HG02759 (cell line): ENCODE results near the gene ZBED5.
"Not testable (repeated sequence)": the region's sequence is repeated elsewhere in the genome, so short reads cannot be mapped to it uniquely, and the experiment has no call there.

Source experiments
- ATAC-seq: cut with Tn5 transposase; IDR thresholded peaks from one replicate; pipeline ENCODE4 v1.9.1; 2021; ENCODE audit warnings: mild to moderate bottlenecking, moderate library complexity; ENCODE audit not compliant: unreplicated experiment

ZBED5 gene

DNA sequence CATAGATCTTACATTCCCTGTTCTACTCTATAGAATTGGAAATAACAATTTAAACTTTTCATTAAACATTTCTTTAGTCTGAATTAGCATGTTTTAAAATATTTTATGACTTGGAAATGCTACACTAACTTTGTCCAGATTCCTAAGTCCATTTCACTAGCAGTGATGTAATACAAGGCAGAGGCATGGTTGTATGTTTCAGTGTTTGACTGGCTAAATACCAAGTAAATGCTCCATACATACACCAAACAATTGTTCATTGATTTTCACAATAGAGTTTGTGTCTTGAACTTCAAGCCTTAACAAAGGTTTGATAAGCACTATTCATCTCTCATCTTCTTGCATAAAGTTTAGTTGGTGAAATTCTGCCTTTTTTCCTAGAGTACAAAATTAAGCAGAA lies 13.5 kb downstream of the ZBED5 start:
- ATAC-seq, result no peak

DNA sequence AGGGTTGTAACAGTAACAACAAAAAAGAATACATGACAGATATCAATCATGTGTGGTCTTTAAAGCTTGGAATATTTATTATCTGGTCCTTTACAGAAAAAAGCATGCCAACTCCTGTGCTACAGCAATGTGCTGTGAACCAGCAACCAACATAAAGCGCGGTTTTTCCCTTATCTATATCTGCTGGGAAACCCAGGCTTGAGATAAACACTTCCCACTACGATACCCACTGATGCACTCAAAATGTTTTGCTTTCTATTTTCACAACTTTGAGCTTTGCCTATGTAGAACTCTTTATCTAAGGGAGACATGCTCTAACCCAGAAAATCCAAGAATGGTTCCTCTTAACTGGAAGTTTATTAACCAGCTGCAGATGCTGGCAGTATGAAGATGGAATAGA lies 19.0 kb downstream of the ZBED5 start:
- no peak for ATAC-seq

GRCh38 chr11:10838083-10838482 lies 19.8 kb downstream of the ZBED5 start:
- ATAC-seq, result no peak

- not testable (repeated sequence) for ATAC-seq
These were observed 21.0 kb downstream of the ZBED5 start for GRCh38 chr11:10836884-10837283.

GRCh38 chr11:10829139-10829538 lies 28.7 kb downstream of the ZBED5 start:
- no peak for ATAC-seq

GRCh38 chr11:10828402-10828801 lies 29.5 kb downstream of the ZBED5 start:
- no peak for ATAC-seq

DNA sequence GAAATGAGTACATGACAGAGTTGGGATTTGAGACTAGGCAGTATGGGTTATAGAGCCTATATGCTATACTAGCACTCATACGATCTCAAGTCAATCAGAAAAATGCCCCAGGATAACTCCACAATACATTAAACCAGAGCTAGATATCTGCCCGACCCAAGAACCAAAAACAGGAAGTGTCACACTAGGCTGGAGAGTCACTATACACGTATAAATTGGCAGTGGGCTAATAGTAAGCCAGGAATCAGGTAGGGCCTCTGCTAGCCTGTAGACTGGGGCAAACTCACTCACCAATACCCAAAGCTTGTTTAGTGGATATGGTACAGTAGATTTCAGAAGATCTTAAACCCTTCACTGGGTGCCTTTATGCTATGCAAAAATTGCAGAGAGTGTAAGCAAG lies 33.0 kb downstream of the ZBED5 start:
- peak; percentile 66 for ATAC-seq

GRCh38 chr11:10823152-10823579 lies 34.7 kb downstream of the ZBED5 start:
- no peak for ATAC-seq

DNA sequence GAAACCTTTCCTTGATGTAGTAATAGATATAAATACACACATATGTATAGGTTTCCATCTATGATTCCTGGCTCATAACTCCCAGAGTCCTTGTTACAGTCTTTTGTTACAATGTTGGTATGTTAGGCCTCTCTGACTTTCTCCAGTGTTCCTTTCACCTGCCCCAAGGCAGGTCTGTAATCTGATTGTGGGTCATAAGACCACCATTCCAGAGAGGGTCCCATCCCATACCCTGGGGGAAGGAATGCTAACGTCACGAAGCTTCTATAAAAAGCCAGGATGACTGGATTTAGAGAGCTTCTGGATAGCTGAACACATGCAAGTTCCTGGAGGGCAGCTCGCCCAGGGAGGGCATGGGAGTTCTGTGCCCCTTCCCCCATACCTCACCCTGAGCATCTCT lies 35.4 kb downstream of the ZBED5 start:
- ATAC-seq, result not testable (repeated sequence)

DNA sequence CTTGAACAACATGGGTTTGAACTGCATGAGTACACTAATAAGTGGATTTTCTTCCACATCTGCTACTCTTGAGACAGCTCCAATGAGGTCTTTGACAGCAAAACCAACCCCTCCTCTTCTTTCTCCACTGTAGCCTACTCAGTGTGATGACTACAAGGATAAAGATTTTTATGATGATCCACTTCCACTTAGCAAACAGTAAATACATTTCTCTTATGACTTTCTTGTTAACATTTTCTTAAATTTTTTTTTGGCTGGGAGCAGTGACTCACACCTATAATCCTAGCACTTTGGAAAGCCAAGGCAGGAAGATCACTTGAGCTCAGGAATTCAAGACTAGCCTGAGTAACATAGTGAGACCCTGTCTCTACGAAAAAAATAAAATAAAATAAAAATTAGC lies 39.3 kb downstream of the ZBED5 start:
- no peak for ATAC-seq

- no peak for ATAC-seq
These were observed 43.9 kb downstream of the ZBED5 start for GRCh38 chr11:10813945-10814344.

DNA sequence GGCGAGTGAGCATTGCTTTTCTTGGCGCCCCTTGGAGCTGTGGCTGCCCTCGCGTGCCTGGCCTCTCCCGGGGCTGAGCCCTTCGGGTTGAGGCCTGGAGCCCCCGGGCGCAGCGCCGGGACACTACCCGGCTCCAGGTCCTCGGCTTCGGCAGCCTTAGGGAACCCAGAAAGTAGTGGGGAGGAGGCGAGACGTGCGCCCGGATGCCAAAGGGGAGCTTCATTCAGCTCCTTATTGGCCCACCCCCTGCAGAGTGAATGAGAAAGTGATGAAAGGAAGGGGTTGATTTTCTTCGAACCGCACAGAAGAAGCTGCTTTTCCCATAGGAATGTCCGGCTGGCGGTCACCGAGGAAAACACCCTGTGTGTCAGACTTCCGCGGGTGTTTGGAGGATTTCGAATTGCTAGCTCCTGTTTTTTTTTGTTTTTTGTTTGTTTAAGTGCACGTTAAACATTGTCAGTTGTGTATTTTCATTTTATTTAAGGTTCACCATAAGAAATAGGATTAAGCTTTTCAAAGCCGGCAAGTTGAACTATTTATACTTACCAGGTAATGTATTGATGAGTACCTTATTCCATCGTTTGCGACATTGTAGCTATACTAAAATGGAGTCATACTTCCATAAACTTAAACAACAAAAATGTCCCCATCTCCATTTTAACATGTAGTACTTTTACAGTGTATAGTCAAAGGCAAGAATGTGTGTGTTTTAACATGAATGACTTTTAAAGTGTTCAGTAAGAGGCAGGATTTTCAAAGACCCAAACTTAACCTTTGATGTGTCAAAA lies 48.3 kb downstream of the ZBED5 start:
- ATAC-seq, result peak; percentile 18

DNA sequence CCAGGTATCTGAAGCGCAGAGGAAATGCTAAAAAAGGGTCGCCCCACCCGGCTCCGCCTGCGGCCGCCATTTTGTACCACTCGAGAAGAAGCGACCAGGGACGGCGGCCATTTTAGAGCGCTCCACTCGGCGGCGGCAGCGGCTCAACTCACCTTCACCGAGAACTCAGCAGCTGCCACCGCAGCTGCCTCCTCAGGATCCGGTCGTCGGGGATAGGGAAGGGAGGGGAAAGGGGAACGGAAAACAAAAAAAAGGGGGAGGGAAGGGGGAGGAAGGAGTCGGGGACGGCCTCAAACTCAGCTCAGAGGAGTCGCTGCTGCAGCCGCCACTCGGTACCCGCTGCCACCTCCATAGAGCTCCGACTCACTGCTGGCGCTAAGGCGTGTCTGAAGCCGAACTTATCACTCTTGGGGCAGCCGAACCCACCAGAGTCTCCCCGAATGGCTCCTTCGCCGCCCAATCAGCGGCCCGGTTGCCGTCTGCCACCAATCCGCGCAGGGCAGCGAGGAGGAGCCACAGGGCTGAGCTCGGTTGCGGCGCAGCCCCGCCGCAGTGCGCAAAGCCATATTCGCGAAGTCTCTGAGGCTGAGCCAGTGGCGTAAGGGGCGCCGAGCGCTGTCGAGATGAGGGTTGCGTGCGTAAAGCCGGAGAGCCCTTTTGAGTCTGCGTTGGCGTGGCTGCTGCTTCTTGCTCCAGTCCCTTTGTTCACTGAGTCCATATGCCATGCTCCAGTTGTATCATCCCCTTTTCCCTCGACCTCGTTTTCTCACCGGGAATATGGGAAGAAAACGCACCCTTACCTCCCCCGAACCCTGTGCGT lies 49.1 kb downstream of the ZBED5 start, which contains the start of gene EIF4G2:
Gene EIF4G2 (minus strand): TSS at position 374 of the 820 bp plus-strand sequence.
- peak; percentile 96 for ATAC-seq

GRCh38 chr11:10808235-10808552 lies 49.7 kb downstream of the ZBED5 start:
- no peak for ATAC-seq

- no peak for ATAC-seq
These were observed 50.2 kb downstream of the ZBED5 start for GRCh38 chr11:10807493-10808234.

- no peak for ATAC-seq
These were observed 51.6 kb downstream of the ZBED5 start for GRCh38 chr11:10806206-10806605.

DNA sequence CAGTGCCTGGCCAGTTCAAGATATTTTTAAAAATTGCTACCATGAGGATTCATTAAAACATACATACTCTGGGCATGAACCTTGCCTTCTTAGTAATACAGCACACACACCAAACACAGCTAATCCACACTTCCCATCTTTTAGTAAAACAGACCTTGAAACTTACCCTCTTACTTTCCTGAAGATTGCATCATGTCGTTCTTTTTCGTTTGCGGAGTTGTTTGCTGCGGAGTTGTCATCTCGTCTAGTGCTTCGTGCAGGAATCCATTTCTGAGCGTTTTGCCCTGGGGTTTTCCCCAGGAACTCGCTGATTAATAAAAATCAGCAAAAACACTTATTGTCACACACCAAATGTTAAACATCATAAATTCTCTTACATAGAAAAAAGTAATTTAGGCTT lies 52.1 kb downstream of the ZBED5 start:
- no peak for ATAC-seq

DNA sequence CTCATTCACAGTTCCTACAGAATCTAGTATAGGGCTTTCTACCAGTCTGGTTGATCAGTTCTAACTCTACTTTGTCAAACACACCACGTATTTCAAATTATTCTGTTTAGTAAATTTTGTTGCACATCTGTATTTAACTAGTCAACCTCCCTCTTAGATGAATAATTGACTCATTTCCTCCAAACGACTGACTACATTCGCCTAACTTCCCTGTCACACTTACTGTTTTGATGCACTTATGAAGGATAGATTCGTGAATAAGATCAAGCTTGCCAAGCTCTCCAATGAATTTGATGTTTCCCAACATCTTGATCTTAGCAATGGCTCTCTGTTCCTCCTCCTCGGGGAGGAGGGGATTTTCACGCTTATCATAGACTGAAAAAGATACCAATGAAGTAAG lies 54.2 kb downstream of the ZBED5 start:
- no peak for ATAC-seq
